Measurements from ENCODE around the gene FGA. TPM values are rescaled to one million over a fixed set of nuclear protein-coding genes. Genes with fewer than 3 reads are reported as not detected.

The FGA gene
- total and polyA plus RNA-seq, 7 experiments from 2014 or later: not detected

DNA sequence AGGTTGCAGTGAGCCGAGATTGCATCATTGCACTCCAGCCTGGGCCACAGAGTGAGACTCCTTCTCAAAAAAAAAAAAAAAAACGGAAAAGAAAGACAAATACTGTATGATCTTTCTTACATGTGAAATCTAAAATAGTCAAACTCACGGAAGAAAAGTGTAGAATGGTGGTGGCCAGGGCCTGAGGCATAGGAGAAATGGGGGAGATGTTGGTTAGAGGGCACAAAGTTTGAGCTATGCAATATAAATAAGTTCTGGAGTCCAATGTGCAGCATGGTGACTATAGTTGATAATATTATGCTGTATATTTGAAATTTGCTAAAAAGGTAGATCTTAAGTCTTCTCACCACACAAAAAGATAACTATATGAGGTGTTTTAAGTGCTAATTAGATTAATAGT is 1.3 kb upstream of the FGA start:
- H3K27ac ChIP-seq (ENCODE audit: low read depth, low read length): no peak overlapping the region
- H3K4me1 ChIP-seq (ENCODE audit: control insufficient read depth in 2 of 2, insufficient read depth in 2 of 2, low read length in 2 of 2): no peaks in the 10 kb centered on the region
- ChIA-PET POLR2A (no interaction called here), CTCF (no interaction called here)
- Mint-ChIP-seq H3K9me3 (no peaks in the 10 kb centered on the region), H3K36me3 (no peaks in the 10 kb centered on the region), H3K4me1 (no peaks in the 10 kb centered on the region), H3K27me3 (peaks cover 10 to 31% (median 21%) of the 10 kb centered on the region in 5 donors), H3K27ac (no peak overlapping the region), H3K4me3 (no peak overlapping the region)
- H3K36me3 ChIP-seq (ENCODE audit: control insufficient read depth in 2 of 3, insufficient read depth in 3 of 3, low read length in 3 of 3): no peaks in the 10 kb centered on the region
- H3K4me3 ChIP-seq (ENCODE audit: low read length): no peak overlapping the region
- DNase-seq (no peak), ATAC-seq (no peak)
- intact Hi-C loops (cut with micrococcal nuclease): no loop called here
- no peaks in the 10 kb centered on the region for H3K27me3 ChIP-seq (ENCODE audit: control insufficient read depth in 2 of 2, insufficient read depth in 2 of 2, low read length in 2 of 2)
- no peaks in the 10 kb centered on the region for H3K9me3 ChIP-seq (ENCODE audit: control insufficient read depth in 2 of 3, low read length in 3 of 3)

GRCh38 chr4:154589296-154590197 is 995 bp downstream of the FGA start:
- no peaks in the 10 kb centered on the region for H3K9me3 Mint-ChIP-seq
- CTCF ChIA-PET: no interaction called here

DNA sequence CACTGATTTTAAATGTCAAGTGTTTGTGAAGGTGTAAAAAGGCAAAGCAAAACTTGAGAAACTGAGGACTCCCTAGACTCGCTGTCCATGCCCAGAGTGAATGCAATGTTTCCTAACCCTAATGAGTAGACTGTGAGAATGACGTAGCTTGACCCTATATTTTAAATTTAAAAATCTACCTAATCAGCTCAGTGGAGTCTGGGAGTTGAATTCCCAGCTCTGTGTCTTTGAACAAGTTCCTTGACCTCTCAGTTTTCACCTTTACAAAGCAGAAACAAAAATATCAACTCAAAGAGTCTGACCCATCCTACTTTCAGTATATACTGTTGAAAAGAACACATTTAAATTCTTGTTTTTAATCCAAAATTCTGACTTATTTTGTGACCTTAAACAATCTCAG is 2.3 kb downstream of the FGA start:
- H3K4me1 ChIP-seq (ENCODE audit: control insufficient read depth in 2 of 2, insufficient read depth in 2 of 2, low read length in 2 of 2): no peaks in the 10 kb centered on the region
- ATAC-seq (no peak), DNase-seq (no peak)
- H3K36me3 ChIP-seq (ENCODE audit: control insufficient read depth in 2 of 3, insufficient read depth in 3 of 3, low read length in 3 of 3): no peaks in the 10 kb centered on the region
- ChIA-PET POLR2A (no interaction called here), CTCF (no interaction called here)
- no peak overlapping the region for H3K4me3 Mint-ChIP-seq
- intact Hi-C loops (cut with micrococcal nuclease): no loop called here
- H3K27ac Mint-ChIP-seq: no peak overlapping the region
- H3K36me3 Mint-ChIP-seq: no peaks in the 10 kb centered on the region
- no peaks in the 10 kb centered on the region for H3K4me1 Mint-ChIP-seq
- peaks cover 7 to 39% (median 26%) of the 10 kb centered on the region in 5 donors for H3K27me3 Mint-ChIP-seq
- H3K9me3 ChIP-seq (ENCODE audit: control insufficient read depth in 2 of 3, low read length in 3 of 3): no peaks in the 10 kb centered on the region
- no peak overlapping the region for H3K4me3 ChIP-seq (ENCODE audit: low read length)
- H3K9me3 Mint-ChIP-seq: no peaks in the 10 kb centered on the region
- H3K27ac ChIP-seq (ENCODE audit: low read depth, low read length): no peak overlapping the region
- no peaks in the 10 kb centered on the region for H3K27me3 ChIP-seq (ENCODE audit: control insufficient read depth in 2 of 2, insufficient read depth in 2 of 2, low read length in 2 of 2)

More at GRCh38 chr4:154589296-154590197, 995 bp downstream of the FGA start:
- Mint-ChIP-seq H3K27me3 (peaks cover 7 to 39% (median 26%) of the 10 kb centered on the region in 5 donors), H3K27ac (no peak overlapping the region), H3K4me3 (no peak overlapping the region), H3K4me1 (no peaks in the 10 kb centered on the region), H3K36me3 (no peaks in the 10 kb centered on the region)
- no peaks in the 10 kb centered on the region for H3K36me3 ChIP-seq (ENCODE audit: control insufficient read depth in 2 of 3, insufficient read depth in 3 of 3, low read length in 3 of 3)
- no peak overlapping the region for H3K27ac ChIP-seq (ENCODE audit: low read depth, low read length)
- H3K9me3 ChIP-seq (ENCODE audit: control insufficient read depth in 2 of 3, low read length in 3 of 3): no peaks in the 10 kb centered on the region
- POLR2A ChIA-PET: no interaction called here
- H3K4me3 ChIP-seq (ENCODE audit: low read length): no peak overlapping the region
- H3K4me1 ChIP-seq (ENCODE audit: control insufficient read depth in 2 of 2, insufficient read depth in 2 of 2, low read length in 2 of 2): no peaks in the 10 kb centered on the region
- no peak for ATAC-seq
- intact Hi-C loops (cut with micrococcal nuclease): no loop called here
- DNase-seq: no peak
- no peaks in the 10 kb centered on the region for H3K27me3 ChIP-seq (ENCODE audit: control insufficient read depth in 2 of 2, insufficient read depth in 2 of 2, low read length in 2 of 2)

GRCh38 chr4:154586296-154587033 is 4.1 kb downstream of the FGA start:
- ATAC-seq: no peak
- no peak for DNase-seq
- Mint-ChIP-seq H3K4me1 (no peaks in the 10 kb centered on the region), H3K27me3 (peaks cover 7 to 34% (median 27%) of the 10 kb centered on the region in 5 donors), H3K9me3 (no peaks in the 10 kb centered on the region), H3K27ac (no peak overlapping the region), H3K4me3 (no peak overlapping the region), H3K36me3 (no peaks in the 10 kb centered on the region)
- Histone ChIP-seq H3K4me3 (ENCODE audit: low read length) (no peak overlapping the region), H3K27ac (ENCODE audit: low read depth, low read length) (no peak overlapping the region), H3K4me1 (ENCODE audit: control insufficient read depth in 2 of 2, insufficient read depth in 2 of 2, low read length in 2 of 2) (no peaks in the 10 kb centered on the region), H3K36me3 (ENCODE audit: control insufficient read depth in 2 of 3, insufficient read depth in 3 of 3, low read length in 3 of 3) (no peaks in the 10 kb centered on the region), H3K27me3 (ENCODE audit: control insufficient read depth in 2 of 2, insufficient read depth in 2 of 2, low read length in 2 of 2) (no peaks in the 10 kb centered on the region), H3K9me3 (ENCODE audit: control insufficient read depth in 2 of 3, low read length in 3 of 3) (no peaks in the 10 kb centered on the region)
- ChIA-PET POLR2A (no interaction called here), CTCF (no interaction called here)
- intact Hi-C loops (cut with micrococcal nuclease): no loop called here

DNA sequence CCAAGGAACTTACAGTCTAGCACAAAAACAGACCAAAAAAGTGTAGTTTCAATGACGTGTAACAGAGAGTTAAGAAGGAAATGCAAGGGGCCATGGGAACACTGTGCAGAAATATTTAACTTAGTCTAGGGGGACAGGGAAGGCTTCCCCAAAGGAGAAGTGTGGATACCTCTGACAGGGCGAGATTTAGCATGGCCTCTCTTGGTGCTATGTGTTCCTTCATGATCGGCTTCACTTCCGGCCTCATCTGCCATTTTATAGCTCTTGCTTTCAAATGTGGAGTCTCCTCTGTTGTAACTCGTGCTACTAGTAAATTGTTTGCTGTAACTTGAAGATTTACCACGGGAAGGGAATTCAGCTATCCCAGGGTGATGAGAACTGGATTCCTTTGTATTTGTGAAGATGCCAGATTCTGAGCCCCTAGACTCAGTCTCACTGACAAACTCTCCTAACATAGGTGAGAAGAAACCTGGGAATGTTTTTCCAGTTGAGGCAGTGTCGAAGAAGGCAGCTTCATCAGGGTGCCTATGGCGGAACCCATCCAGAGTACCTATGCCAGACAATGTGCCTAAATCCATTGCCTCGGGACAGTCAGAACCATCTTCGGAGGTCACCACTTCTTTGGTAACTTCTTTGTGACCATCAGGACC is 5.0 kb downstream of the FGA start:
- Mint-ChIP-seq H3K9me3 (no peaks in the 10 kb centered on the region), H3K4me1 (no peaks in the 10 kb centered on the region), H3K27me3 (peaks cover 7 to 31% (median 27%) of the 10 kb centered on the region in 5 donors), H3K27ac (no peak overlapping the region), H3K36me3 (no peaks in the 10 kb centered on the region), H3K4me3 (no peak overlapping the region)
- CTCF ChIA-PET: interaction anchor here (0.6 kb wide), 1 partner anchor 1638 kb away, joined by 3 read pairs; no protein-coding TSS in a partner anchor
- DNase-seq (no peak), ATAC-seq (no peak)
- no peaks in the 10 kb centered on the region for H3K27me3 ChIP-seq (ENCODE audit: control insufficient read depth in 2 of 2, insufficient read depth in 2 of 2, low read length in 2 of 2)
- H3K4me1 ChIP-seq (ENCODE audit: control insufficient read depth in 2 of 2, insufficient read depth in 2 of 2, low read length in 2 of 2): no peaks in the 10 kb centered on the region
- intact Hi-C loops (cut with micrococcal nuclease): no loop called here
- POLR2A ChIA-PET: no interaction called here
- H3K27ac ChIP-seq (ENCODE audit: low read depth, low read length): no peak overlapping the region
- H3K36me3 ChIP-seq (ENCODE audit: control insufficient read depth in 2 of 3, insufficient read depth in 3 of 3, low read length in 3 of 3): no peaks in the 10 kb centered on the region
- H3K4me3 ChIP-seq (ENCODE audit: low read length): no peak overlapping the region
- no peaks in the 10 kb centered on the region for H3K9me3 ChIP-seq (ENCODE audit: control insufficient read depth in 2 of 3, low read length in 3 of 3)

- no peaks in the 10 kb centered on the region for H3K9me3 ChIP-seq (ENCODE audit: control insufficient read depth in 2 of 3, low read length in 3 of 3)
- no peaks in the 10 kb centered on the region for H3K36me3 ChIP-seq (ENCODE audit: control insufficient read depth in 2 of 3, insufficient read depth in 3 of 3, low read length in 3 of 3)
- no peaks in the 10 kb centered on the region for H3K4me1 ChIP-seq (ENCODE audit: control insufficient read depth in 2 of 2, insufficient read depth in 2 of 2, low read length in 2 of 2)
- H3K4me3 ChIP-seq (ENCODE audit: low read length): no peak overlapping the region
- Mint-ChIP-seq H3K4me1 (no peaks in the 10 kb centered on the region), H3K27me3 (peaks cover 7 to 21% (median 19%) of the 10 kb centered on the region in 5 donors), H3K4me3 (no peak overlapping the region), H3K36me3 (no peaks in the 10 kb centered on the region), H3K9me3 (no peaks in the 10 kb centered on the region), H3K27ac (no peak overlapping the region)
- CTCF ChIA-PET: interaction anchor here (0.6 kb wide), 1 partner anchor 32 kb away, joined by 3 read pairs; no protein-coding TSS in a partner anchor
- intact Hi-C loops (cut with micrococcal nuclease): no loop called here
- POLR2A ChIA-PET: no interaction called here
- ATAC-seq (no peak), DNase-seq (no peak)
- H3K27ac ChIP-seq (ENCODE audit: low read depth, low read length): no peak overlapping the region
- no peaks in the 10 kb centered on the region for H3K27me3 ChIP-seq (ENCODE audit: control insufficient read depth in 2 of 2, insufficient read depth in 2 of 2, low read length in 2 of 2)
These were observed 6.3 kb downstream of the FGA start for GRCh38 chr4:154584259-154584658.

Measured in naive thymus-derived CD4-positive, alpha-beta T cell (primary cell).